CD14-positive monocyte (primary cell): ENCODE measurements around the gene NCAM1. TPM values are rescaled to one million over a fixed set of nuclear protein-coding genes. Genes with fewer than 3 reads are reported as not detected.

Source experiments
- DNase-seq, 3 donors: peaks; one replicate each; pipeline ENCODE4 v3.0.0-alpha.2; 2011 to 2022
- H2AFZ ChIP-seq: 2 replicates; pipeline ENCODE4 v1.6.0; 2012; ENCODE audit warnings: mild to moderate bottlenecking, low read depth, low read length, inconsistent platforms; ENCODE audit not compliant: insufficient read depth, poor library complexity, severe bottlenecking
- H3K27ac ChIP-seq, 2 donors: 1 replicate in 1 of 2; 2 replicates in 1 of 2; pipeline ENCODE4 v1.5.1; 2012 to 2013; ENCODE audit warnings: low read length in 2 of 2, control low read depth in 1 of 2, inconsistent platforms in 1 of 2, low read depth in 1 of 2, mild to moderate bottlenecking in 1 of 2
- H3K27me3 ChIP-seq, 2 donors: one replicate each; pipeline versions ENCODE4 v1.6.0 to v1.6.1; 2011 to 2013; ENCODE audit warnings: low read length in 2 of 2; ENCODE audit not compliant: control insufficient read depth in 2 of 2, insufficient read depth in 2 of 2
- H3K36me3 ChIP-seq, 2 donors: replicated peaks in 1 of 2; 1 replicate in 1 of 2; 2 replicates in 1 of 2; pipeline versions ENCODE4 v1.5.1 to v1.6.1; 2012 to 2013; ENCODE audit warnings: low read length in 2 of 2, control low read depth in 1 of 2, inconsistent platforms in 1 of 2, mild to moderate bottlenecking in 1 of 2; ENCODE audit not compliant: insufficient read depth in 2 of 2, control insufficient read depth in 1 of 2
- H3K4me1 ChIP-seq, 2 donors: 1 replicate in 1 of 2; 2 replicates in 1 of 2; pipeline versions ENCODE4 v1.5.1 to v1.6.1; 2012 to 2013; ENCODE audit warnings: low read length in 2 of 2, control low read depth in 1 of 2, inconsistent platforms in 1 of 2, mild to moderate bottlenecking in 1 of 2, moderate library complexity in 1 of 2; ENCODE audit not compliant: insufficient read depth in 2 of 2, control insufficient read depth in 1 of 2
- H3K4me2 ChIP-seq: replicated peaks from 2 replicates; pipeline ENCODE3; 2012; ENCODE audit warnings: low read length, moderate library complexity, mild to moderate bottlenecking; ENCODE audit not compliant: poor library complexity, severe bottlenecking; ENCODE audit errors: extremely low read depth
- H3K4me3 ChIP-seq, 3 experiments: fragments of 200-600 bp in 1 of 3; sonication (generic) in 1 of 3; replicated peaks in 1 of 3; 1 replicate in 2 of 3; 2 replicates in 1 of 3; pipeline ENCODE4 v1.5.1; 2011 to 2013; ENCODE audit warnings: low read length in 3 of 3, mild to moderate bottlenecking in 3 of 3, control low read depth in 2 of 3, low read depth in 2 of 3, inconsistent platforms in 1 of 3, moderate library complexity in 1 of 3
- H3K79me2 ChIP-seq: 2 replicates; pipeline ENCODE4 v1.6.0; 2012; ENCODE audit warnings: mild to moderate bottlenecking, control low read depth, inconsistent platforms, low read length, moderate library complexity; ENCODE audit not compliant: insufficient read depth
- H3K9ac ChIP-seq: 2 replicates; pipeline ENCODE4 v1.6.0; 2017; ENCODE audit warnings: low read length, mild to moderate bottlenecking; ENCODE audit not compliant: insufficient read depth, poor library complexity, severe bottlenecking
- H3K9me3 ChIP-seq, 2 donors: replicated peaks in 1 of 2; 1 replicate in 1 of 2; 2 replicates in 1 of 2; pipeline versions ENCODE4 v1.5.1 to v1.6.1; 2012 to 2013; ENCODE audit warnings: low read length in 2 of 2, control low read depth in 1 of 2; ENCODE audit not compliant: control insufficient read depth in 1 of 2, insufficient read depth in 1 of 2
- H4K20me1 ChIP-seq: 2 replicates; pipeline ENCODE4 v1.6.0; 2012; ENCODE audit warnings: mild to moderate bottlenecking, low read length, control low read depth, moderate library complexity; ENCODE audit not compliant: insufficient read depth
- H3K27ac Mint-ChIP-seq, 7 donors: one replicate each; pipeline ENCODE4 v1.8.0; 2020; ENCODE audit warnings: mild to moderate bottlenecking in 7 of 7, mixed read lengths in 7 of 7, moderate library complexity in 6 of 7, inconsistent platforms in 2 of 7
- H3K27me3 Mint-ChIP-seq, 3 donors: one replicate each; pipeline ENCODE4 v1.8.0; 2021 to 2022; ENCODE audit warnings: low read depth in 3 of 3, mild to moderate bottlenecking in 3 of 3, mixed read lengths in 3 of 3, moderate library complexity in 3 of 3, inconsistent platforms in 1 of 3
- H3K36me3 Mint-ChIP-seq, 2 donors: one replicate each; pipeline ENCODE4 v1.8.0; 2020; ENCODE audit warnings: mixed read lengths in 2 of 2, inconsistent platforms in 1 of 2, mild to moderate bottlenecking in 1 of 2
- H3K4me1 Mint-ChIP-seq: one replicate; pipeline ENCODE4 v1.8.0; 2020; ENCODE audit warnings: mild to moderate bottlenecking, mixed read lengths
- H3K4me3 Mint-ChIP-seq, 2 donors: one replicate each; pipeline ENCODE4 v1.8.0; 2020; ENCODE audit warnings: mild to moderate bottlenecking in 2 of 2, mixed read lengths in 2 of 2, moderate library complexity in 1 of 2
- H3K9me3 Mint-ChIP-seq, 7 donors: one replicate each; pipeline ENCODE4 v1.8.0; 2020 to 2022; ENCODE audit warnings: mixed read lengths in 7 of 7, mild to moderate bottlenecking in 6 of 7, moderate library complexity in 6 of 7, inconsistent platforms in 2 of 7
- CTCF ChIP-seq: fragments of 200-600 bp; IDR thresholded peaks from one replicate; pipeline ENCODE4 v1.8.0; 2022; ENCODE audit warnings: antibody characterized with exemption, mild to moderate bottlenecking
- WGBS: methylation state at CpG from one replicate; pipeline ENCODE4 v1.1.5; 2013; ENCODE audit warnings: missing lambda C conversion rate; ENCODE audit not compliant: insufficient coverage; 5-methylcytosine and 5-hydroxymethylcytosine counted together
- intact Hi-C, 2 donors: fragments of 100-400 bp; cut with micrococcal nuclease; formaldehyde crosslinking; loops; one replicate each; pipeline versions ENCODE4 v1.15.0 to v1.15.1; 2023
- polyA plus RNA-seq, 3 donors: library from polyadenylated mRNA; depleted of rRNA in 1 of 3; unstranded in 2 of 3; stranded (reverse) in 1 of 3; fragments of 300-500 nt in 2 of 3; fragments of >200 nt in 1 of 3; fragmentation: Illumina TruSeq in 2 of 3; gene quantifications; 1 replicate in 2 of 3; 2 replicates in 1 of 3; pipeline ENCODE4 v1.2.3, GENCODE V29; 2012 to 2021

Gene NCAM1
- polyA plus RNA-seq, 3 donors: 0.65 to 0.69 TPM; not detected in 1

GRCh38 chr11:113251281-113251680 lies 290.1 kb downstream of the NCAM1 start:
- peaks cover 2% of the 10 kb centered on the region in 2 donors for H3K27me3 ChIP-seq
- H3K36me3 ChIP-seq: no peaks in the 10 kb centered on the region
- H3K4me1 ChIP-seq: no peaks in the 10 kb centered on the region
- H3K9me3 Mint-ChIP-seq: peaks cover 0 to 4% (median 0%) of the 10 kb centered on the region in 7 donors
- no peaks in the 10 kb centered on the region for H3K4me1 Mint-ChIP-seq
- no peak overlapping the region for H3K27ac ChIP-seq
- whole genome bisulfite sequencing: no CpG with 5 or more reads among the region's 4 CpGs
- H3K4me3 ChIP-seq: no peak overlapping the region
- no peak overlapping the region for H3K27ac Mint-ChIP-seq
- no peaks in the 10 kb centered on the region for H3K36me3 Mint-ChIP-seq
- no peaks in the 10 kb centered on the region for H4K20me1 ChIP-seq
- no peaks in the 10 kb centered on the region for H3K9me3 ChIP-seq
- DNase-seq: no peak
- no peak overlapping the region for H3K4me3 Mint-ChIP-seq
- intact Hi-C loops: no loop called here
- no peak for TF ChIP-seq CTCF
- no peak overlapping the region for H3K4me2 ChIP-seq
- H3K27me3 Mint-ChIP-seq: peaks cover 8 to 20% (median 13%) of the 10 kb centered on the region in 3 donors
- H2AFZ ChIP-seq: no peak overlapping the region
- H3K79me2 ChIP-seq: no peaks in the 10 kb centered on the region
- no peak overlapping the region for H3K9ac ChIP-seq

- Mint-ChIP-seq H3K27me3 (peaks cover 3 to 8% (median 8%) of the 10 kb centered on the region in 3 donors), H3K36me3 (no peaks in the 10 kb centered on the region), H3K4me3 (no peak overlapping the region), H3K27ac (no peak overlapping the region), H3K9me3 (no peaks in the 10 kb centered on the region), H3K4me1 (no peaks in the 10 kb centered on the region)
- H3K79me2 ChIP-seq: no peaks in the 10 kb centered on the region
- intact Hi-C loops: no loop called here
- no peaks in the 10 kb centered on the region for H3K36me3 ChIP-seq
- H3K4me1 ChIP-seq: no peaks in the 10 kb centered on the region
- H2AFZ ChIP-seq: no peak overlapping the region
- WGBS: 70% methylated on average over 3 of the region's 5 CpGs
- no peak overlapping the region for H3K4me2 ChIP-seq
- no peaks in the 10 kb centered on the region for H3K27me3 ChIP-seq
- no peaks in the 10 kb centered on the region for H3K9me3 ChIP-seq
- no peak overlapping the region for H3K27ac ChIP-seq
- H3K4me3 ChIP-seq: no peak overlapping the region
- TF ChIP-seq CTCF: no peak
- DNase-seq: no peak
- no peaks in the 10 kb centered on the region for H4K20me1 ChIP-seq
- no peak overlapping the region for H3K9ac ChIP-seq
These were observed 292.2 kb downstream of the NCAM1 start for GRCh38 chr11:113253406-113253805.
